Measurements from ENCODE around the gene PPP1R14C. TPM values are rescaled to one million over a fixed set of nuclear protein-coding genes. Genes with fewer than 3 reads are reported as not detected.

Gene PPP1R14C
- total RNA-seq, 1 donor from 2014 or later, result 0.11 TPM

GRCh38 chr6:150290429-150290828 is 147.6 kb downstream of the PPP1R14C start:
- no peak for ATAC-seq (ENCODE audit: low read depth)
- no peaks in the 10 kb centered on the region for H3K4me1 Mint-ChIP-seq
- no peaks in the 10 kb centered on the region for H3K9me3 Mint-ChIP-seq
- POLR2A ChIA-PET, result no interaction called here
- no peaks in the 10 kb centered on the region for H3K36me3 Mint-ChIP-seq (ENCODE audit: low read depth)
- no peak overlapping the region for H3K4me3 Mint-ChIP-seq
- intact Hi-C loops (cut with micrococcal nuclease), result no loop called here
- TF ChIP-seq CTCF (IDR thresholded peaks at IDR 0.05), result no peak
- DNase-seq, result no peak
- no peak overlapping the region for H3K27ac Mint-ChIP-seq
- H3K27me3 Mint-ChIP-seq, result peaks cover 33% of the 10 kb centered on the region
- CTCF ChIA-PET, result no interaction called here

DNA sequence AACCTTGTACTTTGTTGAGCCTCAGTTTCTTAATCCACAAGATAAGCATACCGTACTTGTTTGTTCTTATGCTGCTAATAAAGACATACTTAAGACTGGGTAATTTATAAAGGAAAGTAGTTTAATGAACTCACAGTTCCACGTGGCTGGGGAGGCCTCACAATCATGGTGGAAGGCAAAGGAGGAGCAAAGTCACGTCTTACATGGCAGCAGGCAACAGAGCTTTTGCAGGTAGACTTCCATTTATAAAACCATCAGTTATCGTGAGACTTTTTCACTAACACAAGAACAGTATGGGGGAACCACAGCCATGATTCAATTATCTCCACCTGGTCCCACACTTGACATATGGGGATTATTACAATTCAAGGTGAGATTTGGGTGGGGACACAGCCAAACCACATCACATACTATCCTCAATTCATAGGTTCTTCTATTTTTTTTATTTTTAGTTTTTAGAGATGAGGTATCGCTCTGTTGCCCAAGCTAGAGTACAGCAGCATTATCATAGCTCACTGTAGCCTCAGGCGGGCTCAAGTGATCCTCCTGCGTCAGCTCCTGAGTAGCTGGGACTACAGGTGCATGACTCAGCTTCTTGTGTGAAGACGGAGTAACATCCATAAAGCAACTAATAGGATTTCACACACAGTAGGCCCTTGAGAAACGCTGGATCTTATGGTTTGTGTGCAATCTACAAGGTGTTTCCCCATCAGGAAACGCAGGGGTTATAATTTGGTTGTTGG is 149.3 kb downstream of the PPP1R14C start:
- H3K4me3 Mint-ChIP-seq, result no peak overlapping the region
- peaks cover 3% of the 10 kb centered on the region for H3K9me3 Mint-ChIP-seq
- H3K4me1 Mint-ChIP-seq, result no peaks in the 10 kb centered on the region
- H3K27me3 Mint-ChIP-seq, result peaks cover 18% of the 10 kb centered on the region
- ChIA-PET POLR2A (no interaction called here), CTCF (no interaction called here)
- intact Hi-C loops (cut with micrococcal nuclease), result no loop called here
- H3K27ac Mint-ChIP-seq, result no peak overlapping the region
- DNase-seq, result no peak
- ATAC-seq (ENCODE audit: low read depth), result no peak
- no peak for TF ChIP-seq CTCF (IDR thresholded peaks at IDR 0.05)
- H3K36me3 Mint-ChIP-seq (ENCODE audit: low read depth), result no peaks in the 10 kb centered on the region

DNA sequence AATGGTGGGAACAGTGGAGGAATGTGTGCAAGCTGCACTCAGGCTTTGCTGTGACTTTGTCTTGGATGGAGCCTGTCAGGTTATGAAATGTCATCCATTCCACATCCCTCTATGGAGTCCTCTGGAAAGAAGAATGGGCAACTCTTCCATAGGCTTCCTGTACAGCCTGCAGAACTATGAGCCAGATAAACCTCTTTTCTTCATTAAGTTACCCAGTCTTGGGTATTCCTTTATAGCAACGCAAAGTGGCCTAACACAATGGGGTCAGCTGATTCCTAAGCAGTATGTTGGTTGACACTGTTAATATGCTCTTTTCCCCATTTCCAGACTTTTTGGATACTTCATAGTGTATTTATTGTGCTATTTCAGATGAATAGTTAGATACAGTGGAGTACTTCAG is 150.2 kb downstream of the PPP1R14C start:
- intact Hi-C loops (cut with micrococcal nuclease), result no loop called here
- ATAC-seq (ENCODE audit: low read depth) (no peak), DNase-seq (no peak)
- Mint-ChIP-seq H3K9me3 (peaks cover 9% of the 10 kb centered on the region), H3K36me3 (ENCODE audit: low read depth) (no peaks in the 10 kb centered on the region), H3K4me1 (no peaks in the 10 kb centered on the region), H3K27ac (no peak overlapping the region), H3K4me3 (no peak overlapping the region), H3K27me3 (peaks cover 17% of the 10 kb centered on the region)
- TF ChIP-seq CTCF (IDR thresholded peaks at IDR 0.05), result no peak
- ChIA-PET POLR2A (no interaction called here), CTCF (no interaction called here)

DNA sequence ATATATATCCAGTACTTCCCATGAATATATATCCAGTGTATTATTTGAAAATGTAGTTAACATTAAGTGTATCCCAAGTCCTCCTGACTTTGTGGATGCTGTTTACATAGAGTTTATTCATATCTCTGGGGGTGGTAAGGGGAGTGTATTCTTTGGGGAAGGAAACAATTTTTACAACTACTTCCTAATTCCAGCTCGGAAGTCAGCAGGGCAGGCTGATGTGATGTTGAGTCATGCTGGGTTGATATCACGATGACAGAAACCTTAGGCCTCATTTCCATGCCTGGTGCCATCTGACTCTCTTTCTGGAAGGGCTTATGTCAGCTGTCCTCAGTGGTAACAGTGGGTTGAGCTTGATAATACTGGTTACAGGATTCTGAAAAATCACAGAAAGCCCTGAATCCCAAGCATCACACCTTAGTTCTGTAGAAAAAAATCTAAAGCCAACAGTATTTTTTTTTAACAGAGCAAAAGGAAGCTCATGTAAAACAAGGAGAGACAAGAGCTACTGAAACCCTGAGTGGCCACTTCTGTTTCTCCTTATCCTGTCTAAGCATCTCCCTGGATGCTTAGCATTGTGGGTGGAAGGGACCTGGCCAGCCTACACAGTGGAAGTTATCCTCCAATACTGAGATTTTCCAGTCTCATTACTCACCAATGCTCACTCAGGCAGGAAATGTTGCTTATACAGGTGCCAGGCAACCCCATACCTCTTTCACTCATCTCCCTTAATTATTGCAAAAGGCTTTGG is 150.8 kb downstream of the PPP1R14C start:
- H3K27me3 Mint-ChIP-seq, result peaks cover 11% of the 10 kb centered on the region
- ATAC-seq (ENCODE audit: low read depth) (no peak), DNase-seq (no peak)
- H3K4me1 Mint-ChIP-seq, result no peaks in the 10 kb centered on the region
- peaks cover 10% of the 10 kb centered on the region for H3K9me3 Mint-ChIP-seq
- POLR2A ChIA-PET, result no interaction called here
- H3K4me3 Mint-ChIP-seq, result no peak overlapping the region
- no peaks in the 10 kb centered on the region for H3K36me3 Mint-ChIP-seq (ENCODE audit: low read depth)
- intact Hi-C loops (cut with micrococcal nuclease), result no loop called here
- CTCF ChIA-PET, result no interaction called here
- no peak for TF ChIP-seq CTCF (IDR thresholded peaks at IDR 0.05)
- H3K27ac Mint-ChIP-seq, result no peak overlapping the region

GRCh38 chr6:150296890-150297289 is 154.0 kb downstream of the PPP1R14C start:
- no peak for ATAC-seq (ENCODE audit: low read depth)
- ChIA-PET CTCF (no interaction called here), POLR2A (no interaction called here)
- DNase-seq, result no peak
- intact Hi-C loops (cut with micrococcal nuclease), result no loop called here
- no peak overlapping the region for H3K4me3 Mint-ChIP-seq
- H3K4me1 Mint-ChIP-seq, result no peaks in the 10 kb centered on the region
- H3K27me3 Mint-ChIP-seq, result peaks cover 3% of the 10 kb centered on the region
- H3K27ac Mint-ChIP-seq, result no peak overlapping the region
- H3K9me3 Mint-ChIP-seq, result peaks cover 10% of the 10 kb centered on the region
- TF ChIP-seq CTCF (IDR thresholded peaks at IDR 0.05), result no peak
- H3K36me3 Mint-ChIP-seq (ENCODE audit: low read depth), result no peaks in the 10 kb centered on the region

Data from activated B cell treated with CpG ODN at 0.5 μM for 24 hours (primary cell).